Measurements from ENCODE around the gene C11orf54.

- TF ChIP-seq, protein P1, sequence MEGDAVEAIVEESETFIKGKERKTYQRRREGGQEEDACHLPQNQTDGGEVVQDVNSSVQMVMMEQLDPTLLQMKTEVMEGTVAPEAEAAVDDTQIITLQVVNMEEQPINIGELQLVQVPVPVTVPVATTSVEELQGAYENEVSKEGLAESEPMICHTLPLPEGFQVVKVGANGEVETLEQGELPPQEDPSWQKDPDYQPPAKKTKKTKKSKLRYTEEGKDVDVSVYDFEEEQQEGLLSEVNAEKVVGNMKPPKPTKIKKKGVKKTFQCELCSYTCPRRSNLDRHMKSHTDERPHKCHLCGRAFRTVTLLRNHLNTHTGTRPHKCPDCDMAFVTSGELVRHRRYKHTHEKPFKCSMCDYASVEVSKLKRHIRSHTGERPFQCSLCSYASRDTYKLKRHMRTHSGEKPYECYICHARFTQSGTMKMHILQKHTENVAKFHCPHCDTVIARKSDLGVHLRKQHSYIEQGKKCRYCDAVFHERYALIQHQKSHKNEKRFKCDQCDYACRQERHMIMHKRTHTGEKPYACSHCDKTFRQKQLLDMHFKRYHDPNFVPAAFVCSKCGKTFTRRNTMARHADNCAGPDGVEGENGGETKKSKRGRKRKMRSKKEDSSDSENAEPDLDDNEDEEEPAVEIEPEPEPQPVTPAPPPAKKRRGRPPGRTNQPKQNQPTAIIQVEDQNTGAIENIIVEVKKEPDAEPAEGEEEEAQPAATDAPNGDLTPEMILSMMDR (IDR thresholded peaks at IDR 0.05): no peak
- no peak for TF ChIP-seq POLR2A (IDR thresholded peaks at IDR 0.05)
Observed at GRCh38 chr11:93734427-93735222, 6.8 kb upstream of the C11orf54 start.

All from adrenal gland (tissue), 5 donors.